Measurements from ENCODE around the gene ZDHHC7.

The ZDHHC7 gene

GRCh38 chr16:84928679-84929420 is 82.5 kb downstream of the ZDHHC7 start:
- TF ChIP-seq POU6F1 (CRISPR knock-in tag; IDR thresholded peaks at IDR 0.05; ENCODE audit: borderline replicate concordance, low read depth) (no peak), ZC3H10 (CRISPR knock-in tag; IDR thresholded peaks at IDR 0.05) (no peak), ARNTL (CRISPR knock-in tag; IDR thresholded peaks at IDR 0.05; ENCODE audit: borderline replicate concordance, low read depth) (no peak), ZFP3 (CRISPR knock-in tag; IDR thresholded peaks at IDR 0.05) (no peak), ZNF565 (CRISPR knock-in tag; conservative IDR thresholded peaks at IDR 0.05; ENCODE audit: low read depth) (no peak), TOX (CRISPR knock-in tag; IDR thresholded peaks at IDR 0.05; ENCODE audit: borderline replicate concordance) (no peak), TSHZ2 (CRISPR knock-in tag; IDR thresholded peaks at IDR 0.05) (no peak), PPARA (CRISPR knock-in tag; IDR thresholded peaks at IDR 0.05; ENCODE audit: borderline replicate concordance) (no peak), CSDC2 (CRISPR knock-in tag; IDR thresholded peaks at IDR 0.05) (no peak), TCF4 (CRISPR knock-in tag; IDR thresholded peaks at IDR 0.05; ENCODE audit: borderline replicate concordance) (no peak), BACH2 (CRISPR knock-in tag; IDR thresholded peaks at IDR 0.05; ENCODE audit: borderline replicate concordance) (no peak), ZFP30 (CRISPR knock-in tag; IDR thresholded peaks at IDR 0.05) (no peak), GLIS3 (CRISPR knock-in tag; IDR thresholded peaks at IDR 0.05) (no peak), CREB5 (CRISPR knock-in tag; IDR thresholded peaks at IDR 0.05; ENCODE audit: low read depth) (no peak), OSR1 (CRISPR knock-in tag; IDR thresholded peaks at IDR 0.05) (no peak), RARB (CRISPR knock-in tag; IDR thresholded peaks at IDR 0.05) (no peak), SNAI2 (CRISPR knock-in tag; IDR thresholded peaks at IDR 0.05) (no peak)

GRCh38 chr16:84927621-84928591 is 83.4 kb downstream of the ZDHHC7 start:
- TF ChIP-seq ZFP3 (CRISPR knock-in tag; IDR thresholded peaks at IDR 0.05) (no peak), TCF4 (CRISPR knock-in tag; IDR thresholded peaks at IDR 0.05; ENCODE audit: borderline replicate concordance) (no peak), GLIS3 (CRISPR knock-in tag; IDR thresholded peaks at IDR 0.05) (no peak), SNAI2 (CRISPR knock-in tag; IDR thresholded peaks at IDR 0.05) (no peak), ZNF70 (CRISPR knock-in tag; IDR thresholded peaks at IDR 0.05) (no peak)
- no peak for ATAC-seq

More at GRCh38 chr16:84928679-84929420, 82.5 kb downstream of the ZDHHC7 start:
- no peak for ATAC-seq

- no peak for ATAC-seq
- no peak for TF ChIP-seq ZNF70 (CRISPR knock-in tag; IDR thresholded peaks at IDR 0.05)
- no peak for TF ChIP-seq BACH2 (CRISPR knock-in tag; IDR thresholded peaks at IDR 0.05; ENCODE audit: borderline replicate concordance)
- TF ChIP-seq OSR1 (CRISPR knock-in tag; IDR thresholded peaks at IDR 0.05): no peak
- TF ChIP-seq PATZ1 (CRISPR knock-in tag; IDR thresholded peaks at IDR 0.05; ENCODE audit: borderline replicate concordance): no peak
- TF ChIP-seq SNAI2 (CRISPR knock-in tag; IDR thresholded peaks at IDR 0.05): no peak
- TF ChIP-seq PPARA (CRISPR knock-in tag; IDR thresholded peaks at IDR 0.05; ENCODE audit: borderline replicate concordance): no peak
- no peak for TF ChIP-seq POU6F1 (CRISPR knock-in tag; IDR thresholded peaks at IDR 0.05; ENCODE audit: borderline replicate concordance, low read depth)
- TF ChIP-seq ZNF8 (CRISPR knock-in tag; IDR thresholded peaks at IDR 0.05): no peak
- no peak for TF ChIP-seq ISL1 (CRISPR knock-in tag; IDR thresholded peaks at IDR 0.05)
- TF ChIP-seq CSRNP3 (CRISPR knock-in tag; IDR thresholded peaks at IDR 0.05): no peak
- no peak for TF ChIP-seq TCF4 (CRISPR knock-in tag; IDR thresholded peaks at IDR 0.05; ENCODE audit: borderline replicate concordance)
- TF ChIP-seq ESRRG (CRISPR knock-in tag; IDR thresholded peaks at IDR 0.05): no peak
- no peak for TF ChIP-seq RARB (CRISPR knock-in tag; IDR thresholded peaks at IDR 0.05)
- no peak for TF ChIP-seq ZFP3 (CRISPR knock-in tag; IDR thresholded peaks at IDR 0.05)
- TF ChIP-seq ZFP30 (CRISPR knock-in tag; IDR thresholded peaks at IDR 0.05): no peak
- no peak for TF ChIP-seq GLIS3 (CRISPR knock-in tag; IDR thresholded peaks at IDR 0.05)
These were observed 84.9 kb downstream of the ZDHHC7 start for GRCh38 chr16:84926462-84926861.
